GM19193 (cell line): Measurements from ENCODE around the gene TAF9B.

Experiments used
- POLR2A ChIP-seq: IDR thresholded peaks from 4 replicates; pipeline ENCODE4 v1.6.1; 2011; ENCODE audit not compliant: insufficient read depth, insufficient read length; ENCODE audit errors: extremely low read depth

Gene TAF9B

DNA sequence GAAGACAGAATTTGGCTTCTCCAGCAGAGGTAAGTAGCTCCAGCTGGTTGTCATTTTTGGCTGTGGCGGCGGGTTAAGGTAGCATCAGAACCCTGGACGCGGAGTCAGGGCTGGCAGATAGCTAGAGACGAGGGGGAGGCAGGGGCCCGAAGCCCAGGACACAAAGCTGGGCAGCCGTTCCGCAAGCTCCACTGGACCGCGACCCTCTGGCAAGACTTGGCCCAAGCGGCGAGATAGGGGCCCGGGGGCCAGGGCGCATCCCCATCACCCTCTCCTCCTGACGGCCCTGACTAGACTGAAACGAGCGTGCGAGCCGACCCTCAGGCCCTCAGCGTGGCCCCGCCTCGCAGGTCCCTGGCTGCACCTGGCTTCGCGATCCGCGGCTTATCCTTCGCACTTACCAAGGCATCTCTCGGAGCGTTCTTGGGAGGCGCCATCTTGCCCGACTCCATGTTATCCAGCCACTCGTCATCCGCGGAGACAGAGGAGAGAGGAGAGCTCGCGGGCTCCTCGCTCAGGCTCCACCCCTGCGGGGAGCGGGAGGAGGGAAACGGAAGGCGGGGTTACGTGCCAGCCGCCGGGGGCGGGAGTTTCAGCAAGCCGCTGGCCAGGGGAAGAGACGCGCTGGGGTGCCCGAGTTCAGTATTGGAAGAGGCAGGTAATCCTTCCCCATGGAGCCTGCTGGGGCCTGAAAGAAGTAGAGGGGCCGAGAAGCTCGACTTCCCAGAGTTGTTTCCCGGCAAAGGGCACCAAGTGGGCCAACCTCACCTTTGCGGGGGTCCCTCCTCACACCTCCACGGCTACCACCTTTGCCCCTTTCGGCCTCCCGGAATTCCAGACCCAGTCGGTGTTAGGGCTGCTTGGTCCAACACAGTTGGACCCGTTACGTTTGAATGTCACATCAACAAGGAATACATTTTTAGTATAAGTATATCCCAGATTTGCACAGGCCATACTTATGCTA, at the start of gene TAF9B:
Gene TAF9B, minus strand, starts transcription at position 491 of the 964 bp plus-strand sequence. Its CDS starts 39 bp downstream, at position 452.
- peak; percentile 64 for TF ChIP-seq POLR2A

GRCh38 chrX:78182881-78183280, 43.4 kb upstream of the TAF9B start:
- no peak for TF ChIP-seq POLR2A

DNA sequence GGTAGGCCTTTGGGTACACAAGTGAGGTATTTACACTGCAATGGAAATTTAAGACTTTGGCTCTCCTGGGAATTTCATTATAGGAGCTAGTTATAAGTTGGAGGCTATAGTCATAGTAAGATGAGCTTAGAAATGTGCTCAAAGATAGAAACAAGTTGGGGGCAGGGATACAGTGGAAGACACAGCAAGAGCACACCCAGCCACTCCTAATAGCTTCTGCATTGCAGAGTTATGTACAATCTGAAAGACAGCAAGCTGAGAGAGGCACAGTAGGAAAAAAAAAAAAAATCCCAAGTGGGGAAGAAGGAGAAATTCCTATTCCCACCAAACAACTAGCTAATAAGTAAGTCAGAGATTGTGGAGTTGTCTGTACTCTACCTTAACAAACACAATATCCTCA, 41.9 kb upstream of the TAF9B start:
- TF ChIP-seq POLR2A = no peak

DNA sequence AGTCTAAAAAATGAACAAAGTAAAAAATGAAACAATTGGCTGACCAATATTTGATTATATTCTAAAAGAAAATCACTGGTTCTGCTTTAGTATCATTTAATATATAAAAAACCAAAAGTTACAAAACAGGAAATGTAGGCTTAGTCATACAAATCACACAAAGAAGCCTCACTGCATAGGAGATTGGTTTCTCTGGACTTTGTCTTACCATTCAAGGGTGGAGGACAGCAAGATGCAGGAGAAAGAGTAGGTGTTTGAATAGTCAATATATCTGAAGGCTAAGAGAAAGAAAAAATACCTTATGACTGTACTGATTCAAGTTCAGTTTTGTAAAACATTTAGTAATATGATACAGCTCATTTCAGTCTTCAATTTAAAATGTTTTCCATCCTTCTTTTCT, 28.6 kb upstream of the TAF9B start:
- no peak for TF ChIP-seq POLR2A

DNA sequence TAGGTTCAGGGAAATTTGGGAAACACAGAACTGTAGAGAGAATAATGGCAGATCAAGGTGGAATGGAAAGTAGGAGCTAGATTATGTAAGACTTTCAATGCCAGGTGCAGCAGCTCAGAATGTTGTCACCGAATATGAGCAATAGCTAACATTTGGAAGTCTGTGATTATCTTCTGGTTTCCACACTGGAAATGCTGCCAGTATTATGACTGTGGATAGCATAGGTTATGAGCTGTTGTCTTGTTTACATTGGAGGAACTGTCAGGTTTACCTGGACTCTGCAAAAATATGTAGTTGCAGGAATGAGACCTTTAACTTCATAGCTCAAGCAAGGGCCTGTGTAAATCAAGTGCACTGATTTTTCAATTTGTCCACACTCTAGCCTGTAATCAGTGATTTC, 26.0 kb upstream of the TAF9B start:
- TF ChIP-seq POLR2A = no peak

- no peak for TF ChIP-seq POLR2A
Observed at GRCh38 chrX:78140206-78140605, 756 bp upstream of the TAF9B start.

DNA sequence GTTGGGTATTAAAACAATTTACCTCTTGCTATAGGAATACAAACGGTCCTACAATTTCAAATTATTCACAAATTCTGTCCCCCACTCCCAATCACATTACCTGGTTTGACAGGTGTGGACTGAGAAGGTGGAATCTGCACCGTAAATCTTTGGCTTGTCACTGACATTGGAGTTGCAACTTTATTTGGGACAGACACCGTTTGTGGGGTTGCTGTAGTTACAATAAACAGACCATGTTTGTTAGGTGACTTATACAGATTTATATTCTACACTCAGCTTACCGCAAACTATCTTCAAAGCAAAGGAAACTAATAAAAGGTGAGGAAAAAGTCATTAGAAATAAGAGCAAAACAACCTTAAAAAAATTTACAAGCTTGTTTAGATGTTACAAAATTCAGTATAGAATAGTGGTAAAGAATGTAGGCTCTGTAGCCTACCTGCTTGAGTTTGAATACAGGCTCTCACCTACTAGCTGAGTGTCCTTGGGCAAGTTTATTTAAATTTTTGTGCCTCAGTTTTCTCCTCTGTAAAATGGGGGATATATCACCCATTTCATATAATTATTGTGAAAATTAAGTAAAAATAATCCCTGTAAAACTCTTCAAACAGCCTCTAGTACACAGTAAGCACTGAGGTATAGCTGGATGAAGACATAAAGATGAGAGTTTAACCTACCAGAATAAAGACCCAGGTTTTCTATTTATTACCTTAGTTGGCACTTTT, 6.1 kb downstream of the TAF9B start:
- no peak for TF ChIP-seq POLR2A

DNA sequence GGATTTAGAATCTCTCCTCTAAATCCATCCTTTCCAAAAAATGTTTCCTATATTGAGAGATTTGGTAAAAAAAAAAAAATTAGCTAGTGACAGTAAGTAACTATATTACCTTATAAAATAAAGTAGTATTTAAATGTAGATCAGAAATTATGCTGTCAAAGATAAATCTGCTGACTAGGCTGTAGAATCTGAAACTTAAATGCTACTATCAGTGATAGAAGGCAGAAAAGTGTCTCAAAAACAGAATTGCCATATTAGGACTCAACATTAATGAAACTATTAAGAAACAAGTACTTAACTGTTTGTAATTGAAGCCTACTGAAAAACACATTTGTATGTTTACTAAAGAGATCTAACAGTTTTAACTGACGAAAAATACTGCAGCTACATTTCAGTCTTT, 8.3 kb downstream of the TAF9B start:
- no peak for TF ChIP-seq POLR2A

DNA sequence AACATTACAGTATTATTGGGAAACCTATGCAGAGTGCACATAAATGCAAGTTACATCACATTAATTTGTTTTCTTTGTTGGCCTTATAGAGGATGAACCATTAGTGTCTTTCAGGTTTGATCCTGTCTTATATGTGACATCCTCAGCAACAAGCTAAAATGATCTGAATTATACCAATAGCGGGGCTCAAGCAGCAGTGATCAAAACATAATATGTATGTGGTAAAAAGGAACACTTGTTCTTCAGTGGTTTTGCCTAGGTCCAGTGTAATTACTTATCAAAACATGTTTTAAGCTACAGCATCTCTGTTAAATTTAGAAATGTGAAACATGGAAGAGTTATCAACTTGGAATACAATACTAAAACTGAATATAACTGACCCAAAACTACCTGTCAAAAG, 9.1 kb downstream of the TAF9B start:
- no peak for TF ChIP-seq POLR2A

DNA sequence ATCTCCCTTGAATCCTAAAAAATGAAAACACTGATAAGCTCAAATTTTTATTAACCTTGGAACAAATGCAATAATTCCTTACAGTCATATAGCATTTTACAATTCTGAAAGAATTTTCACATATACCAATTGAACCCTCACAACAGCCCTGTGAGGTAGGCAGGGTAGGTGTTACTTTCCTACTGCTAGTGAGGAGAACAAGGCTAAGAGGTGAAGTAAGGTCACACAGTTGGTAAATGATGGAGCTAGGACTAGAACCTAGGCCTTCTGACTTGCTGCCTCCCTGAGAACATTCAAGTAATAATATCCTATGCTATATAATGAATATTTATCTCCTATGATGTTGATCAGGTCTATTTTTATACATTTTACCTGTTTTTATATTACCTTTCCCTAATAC, 9.7 kb downstream of the TAF9B start:
- no peak for TF ChIP-seq POLR2A

DNA sequence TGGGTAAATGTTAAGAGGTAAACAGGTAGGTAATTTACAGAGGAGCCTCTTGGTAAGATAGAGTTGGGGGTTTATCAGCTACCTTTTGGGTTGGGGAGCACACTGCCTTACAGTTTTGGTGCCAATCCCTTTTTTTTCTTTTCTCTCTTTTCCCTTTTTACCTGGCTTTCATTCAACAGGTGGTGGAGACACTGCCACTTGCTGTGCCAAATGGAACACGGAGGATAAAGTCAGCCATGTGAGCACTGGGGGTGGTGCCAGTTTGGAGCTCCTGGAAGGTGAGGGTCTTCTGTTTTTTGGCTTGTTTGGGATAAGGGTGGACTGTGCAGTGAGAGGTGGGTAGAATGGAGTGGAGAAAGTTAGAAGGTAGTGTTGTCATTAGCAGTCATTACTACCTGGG, 14.3 kb downstream of the TAF9B start:
- no peak for TF ChIP-seq POLR2A

DNA sequence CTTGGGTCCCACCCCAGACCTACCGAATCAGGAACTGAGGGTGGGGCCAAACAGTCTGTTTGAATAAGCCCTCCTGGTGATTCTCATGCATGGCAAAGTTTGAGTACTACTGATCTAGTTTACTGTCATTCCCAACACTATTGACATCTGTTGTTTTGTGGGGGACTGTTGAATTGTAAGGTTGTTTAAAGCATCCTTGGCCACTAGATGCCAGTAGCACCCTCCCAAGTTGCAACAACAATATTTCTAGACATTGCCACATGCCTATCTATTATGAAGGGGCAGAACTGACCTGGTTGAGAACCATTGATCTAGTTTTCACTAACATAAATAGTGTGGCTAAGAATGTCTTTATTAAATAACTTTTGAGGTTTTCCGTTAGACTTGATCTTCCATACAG, 15.1 kb downstream of the TAF9B start:
- no peak for TF ChIP-seq POLR2A

- no peak for TF ChIP-seq POLR2A
Observed at GRCh38 chrX:78123190-78123589, 16.3 kb downstream of the TAF9B start.

DNA sequence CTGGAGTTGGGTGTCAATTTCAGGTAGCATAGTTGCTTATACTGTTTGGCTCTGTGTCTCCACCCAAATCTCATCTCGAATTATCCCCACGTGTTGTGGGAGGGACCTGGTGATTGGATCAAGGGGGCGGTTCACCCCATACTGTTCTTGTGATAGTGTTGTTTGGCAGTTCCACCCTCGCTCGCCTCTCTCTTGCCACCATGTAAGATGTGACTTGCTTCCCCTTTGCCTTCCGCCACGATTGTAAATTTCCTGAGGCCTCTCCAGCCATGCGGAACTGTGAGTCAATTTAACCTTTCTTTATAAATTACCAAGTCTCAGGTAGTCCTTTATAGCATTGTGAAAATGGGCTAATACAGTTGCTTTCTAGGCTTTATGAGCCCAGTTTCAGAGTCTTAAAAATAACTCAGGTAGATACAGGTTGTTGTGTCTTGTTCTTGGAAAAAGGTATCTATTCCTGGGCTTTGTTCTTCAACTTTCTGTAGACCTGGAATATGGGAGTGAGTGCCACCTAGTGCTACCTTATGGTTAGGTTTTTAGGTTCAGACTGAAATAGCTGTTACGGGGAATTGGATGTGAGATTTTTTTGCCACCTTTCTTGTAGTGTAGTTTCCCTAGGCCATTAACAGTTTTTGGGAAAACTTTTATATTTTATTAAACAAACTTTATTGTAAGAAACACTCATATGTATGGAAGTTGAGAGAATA, 19.8 kb downstream of the TAF9B start:
- no peak for TF ChIP-seq POLR2A

- no peak for TF ChIP-seq POLR2A
Observed at GRCh38 chrX:78118628-78119027, 20.8 kb downstream of the TAF9B start.
